ENCODE data around the gene TSPAN18. TPM values are rescaled to one million over a fixed set of nuclear protein-coding genes. Genes with fewer than 3 reads are reported as not detected.

Gene TSPAN18
- total and polyA plus RNA-seq, 2 of the 8 experiments (the other 6 are each of a cell fraction or from before 2014, with no cell fraction given): 5.2 to 10.2 TPM

GRCh38 chr11:44728491-44728910, 1.7 kb downstream of the TSPAN18 start:
- no peak overlapping the region for H4K91ac ChIP-seq (replicated peaks; ENCODE audit: insufficient read length, low read length)
- H2BK20ac ChIP-seq (ENCODE audit: low read length): no peak overlapping the region
- no peak overlapping the region for H2BK5ac ChIP-seq (ENCODE audit: low read depth, low read length)
- no peaks in the 10 kb centered on the region for H3K9me3 ChIP-seq (ENCODE audit: insufficient read depth in 2 of 2, low read depth in 1 of 2, low read length in 1 of 2)
- H3K27ac ChIP-seq (ENCODE audit: low read depth, low read length): no peak overlapping the region
- peaks cover 26 to 42% (median 30%) of the 10 kb centered on the region in 4 experiments for H3K4me1 ChIP-seq (replicated peaks in 1 of 4; ENCODE audit: control insufficient read depth in 3 of 4, insufficient read depth in 4 of 4, low read length in 3 of 4)
- H3K4ac ChIP-seq (replicated peaks; ENCODE audit: insufficient read length, low read depth, low read length): no peak overlapping the region
- H3K9ac ChIP-seq (replicated peaks in 1 of 4; ENCODE audit: extremely low read depth in 1 of 4, low read depth in 3 of 4, low read length in 3 of 4): no peak overlapping the region
- ChIA-PET POLR2A (ENCODE audit: partially characterized antibody) (interaction anchor here (1.3 to 1.6 kb wide), 3 partner anchors 11 to 27 kb away, joined by 3 to 6 read pairs (median 4); no protein-coding TSS in a partner anchor), CTCF (ENCODE audit: partially characterized antibody) (interaction anchor here (0.7 to 3.8 kb wide), 10 partner anchors 18 to 165 kb away, joined by 3 to 25 read pairs (median 11); no protein-coding TSS in a partner anchor)
- H2BK12ac ChIP-seq (ENCODE audit: low read depth, low read length): peak overlapping the region; percentile 94
- peak overlapping the region; percentile 32 to 95 for H3K4me2 ChIP-seq (ENCODE audit: insufficient read depth in 1 of 2, low read depth in 2 of 2, low read length in 2 of 2)
- H4K8ac ChIP-seq (ENCODE audit: extremely low read depth, insufficient read depth, low read length): no peak overlapping the region
- no peak overlapping the region for H2BK15ac ChIP-seq (ENCODE audit: low read length)
- H3K36me3 ChIP-seq (ENCODE audit: control insufficient read depth in 2 of 4, insufficient read depth in 4 of 4, low read length in 3 of 4): no peaks in the 10 kb centered on the region
- H3K14ac ChIP-seq (ENCODE audit: insufficient read length): no peak overlapping the region
- peaks cover 3 to 12% of the 10 kb centered on the region in 2 experiments for H4K20me1 ChIP-seq (replicated peaks in 1 of 2; ENCODE audit: control insufficient read depth in 1 of 2, insufficient read depth in 2 of 2, low read length in 2 of 2)
- no peaks in the 10 kb centered on the region for H3K79me2 ChIP-seq (ENCODE audit: control insufficient read depth in 1 of 2, insufficient read depth in 2 of 2, low read length in 2 of 2)
- H3K56ac ChIP-seq (replicated peaks; ENCODE audit: insufficient read length, low read depth, low read length): no peak overlapping the region
- TF ChIP-seq RNF2 (IDR thresholded peaks at IDR 0.05; ENCODE audit: borderline replicate concordance, low read depth, low read length, missing control alignments, poor library complexity, severe bottlenecking): peak; percentile 67
- peak; percentile 82 for TF ChIP-seq CEBPB (IDR thresholded peaks at IDR 0.05; ENCODE audit: low read depth, low read length)
- TF ChIP-seq JUND (IDR thresholded peaks at IDR 0.05; ENCODE audit: low read length): no peak
- TF ChIP-seq BRCA1 (IDR thresholded peaks at IDR 0.05; ENCODE audit: low read depth, low read length): no peak
- no peak for TF ChIP-seq EP300 (IDR thresholded peaks at IDR 0.05; ENCODE audit: borderline replicate concordance in 1 of 2, low read depth in 2 of 2, low read length in 2 of 2)
- TF ChIP-seq GABPA (IDR thresholded peaks at IDR 0.05; ENCODE audit: borderline replicate concordance, insufficient read depth, low read length): no peak
- TF ChIP-seq RXRA (IDR thresholded peaks at IDR 0.05; ENCODE audit: insufficient read depth, low read depth, low read length): no peak
- TF ChIP-seq SRF (IDR thresholded peaks at IDR 0.05; ENCODE audit: low read depth, low read length): no peak
- no peak for TF ChIP-seq PHF8 (conservative IDR thresholded peaks at IDR 0.05; ENCODE audit: low read depth, low read length)
- no peak overlapping the region for H3K23ac ChIP-seq (ENCODE audit: insufficient read length)
- 11% methylated on average over 6 of the region's 6 CpGs; no CpG with 5 or more reads in 1 of the 2 experiments for WGBS, 2 experiments (ENCODE audit: extremely low coverage in 1 of 2, insufficient coverage in 1 of 2, insufficient read length in 1 of 2, insufficient replicate concordance in 2 of 2, low coverage in 1 of 2, low lambda C conversion rate in 2 of 2, missing lambda C conversion rate in 1 of 2)
- no peak overlapping the region for H2AFZ ChIP-seq (ENCODE audit: low read length)
- DNase-seq (ENCODE audit: low read depth in 1 of 2, low spot score in 2 of 2): peak in 1 of 2 experiments; percentile 61
- no peaks in the 10 kb centered on the region; the same call in 1 of the 2 replicates for H3K79me1 ChIP-seq (ENCODE audit: low read depth, low read length)
- H3K4me3 ChIP-seq (ENCODE audit: extremely low read depth in 1 of 4, insufficient read depth in 2 of 4, low read depth in 3 of 4, low read length in 4 of 4): peak overlapping the region in 3 of 4 experiments; percentile 48 to 73 (median 52); a peak in 5 of 8 replicates
- no peak overlapping the region for H2AK5ac ChIP-seq (ENCODE audit: low read depth, low read length)
- H3K27me3 ChIP-seq (replicated peaks in 1 of 4; ENCODE audit: control insufficient read depth in 3 of 4, extremely low read depth in 1 of 4, insufficient read depth in 3 of 4, low read length in 3 of 4): peaks cover 26 to 74% (median 62%) of the 10 kb centered on the region in 4 experiments
- FAIRE-seq: no peak
- H3K23me2 ChIP-seq (ENCODE audit: low read depth, low read length): peaks cover 8% of the 10 kb centered on the region
- H2BK120ac ChIP-seq (replicated peaks; ENCODE audit: low read depth, low read length): no peak overlapping the region
- no peak overlapping the region for H4K5ac ChIP-seq (ENCODE audit: insufficient read length, low read depth, low read length)
- no peak overlapping the region for H3K18ac ChIP-seq (ENCODE audit: extremely low read depth, low read length)
